CD4-positive, alpha-beta T cell treated with Interferon gamma for 1 hour (primary cell): ENCODE results near the gene IGSF21.

Experiments used
- DNase-seq: peaks from one replicate; pipeline ENCODE4 v3.0.0-alpha.2; 2020

Gene IGSF21

GRCh38 chr1:18230840-18231239, 123.2 kb downstream of the IGSF21 start:
- no peak for DNase-seq

DNA sequence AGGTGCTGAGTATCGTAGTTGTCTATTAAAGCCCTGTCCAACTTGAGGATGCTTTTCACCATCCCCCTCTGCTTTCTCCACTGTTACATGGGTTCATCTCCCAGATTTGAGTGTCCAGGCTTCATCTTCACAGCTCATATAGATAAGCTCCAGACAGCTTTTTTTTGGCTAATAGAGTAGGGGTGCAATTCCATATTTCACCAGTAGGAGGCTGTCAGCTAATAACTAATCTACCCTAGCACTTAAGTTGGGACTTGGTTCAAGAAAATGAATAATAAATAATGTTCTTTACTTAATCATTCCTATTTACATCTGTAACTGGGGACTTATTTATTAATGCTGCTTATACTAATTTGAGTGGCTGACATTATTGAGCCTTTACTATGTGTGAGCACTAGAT, 124.5 kb downstream of the IGSF21 start:
- DNase-seq, result no peak

- no peak for DNase-seq
Observed at GRCh38 chr1:18233176-18233864, 125.7 kb downstream of the IGSF21 start.

DNA sequence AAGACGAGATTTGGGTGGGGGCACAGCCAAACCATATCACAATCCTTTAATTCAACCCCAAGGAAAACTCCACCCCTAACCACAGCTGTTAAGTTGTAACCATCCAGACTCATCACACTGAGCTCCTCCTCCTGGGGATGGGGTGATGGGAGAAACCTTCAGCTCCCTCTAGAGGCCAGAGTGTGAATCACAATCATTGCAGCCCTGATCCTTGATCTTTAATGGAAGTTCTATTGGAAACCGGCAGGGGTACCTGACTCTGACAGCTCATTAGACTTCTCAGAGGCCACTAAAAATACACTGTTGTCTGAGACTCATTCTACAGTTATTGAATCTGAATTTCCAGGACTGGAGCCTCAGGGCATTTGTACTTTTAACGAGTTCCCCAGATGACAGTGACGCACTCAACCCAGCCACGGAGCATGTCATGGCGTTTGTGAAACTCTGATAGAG, 127.2 kb downstream of the IGSF21 start:
- DNase-seq, result no peak

DNA sequence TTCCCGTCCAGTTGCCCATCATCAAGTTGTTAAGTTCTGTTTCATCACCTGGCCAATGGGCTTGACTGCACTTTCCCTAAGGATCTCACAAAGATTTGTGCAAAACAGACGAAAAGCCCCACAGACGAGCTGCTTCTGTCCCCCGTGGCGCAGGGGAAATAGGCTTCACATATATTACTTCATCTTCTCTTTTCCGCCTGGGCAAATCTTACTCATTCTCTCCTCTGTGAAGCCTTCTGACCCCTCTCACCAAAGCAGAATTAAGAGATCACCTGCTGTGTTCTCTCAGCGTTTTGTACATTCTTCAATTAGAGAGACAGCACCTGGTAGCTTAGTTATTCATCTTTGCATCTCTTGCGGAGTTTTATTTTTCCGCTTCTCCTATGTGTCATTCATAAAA, 129.8 kb downstream of the IGSF21 start:
- DNase-seq, result no peak

GRCh38 chr1:18238190-18238589, 130.6 kb downstream of the IGSF21 start:
- no peak for DNase-seq

DNA sequence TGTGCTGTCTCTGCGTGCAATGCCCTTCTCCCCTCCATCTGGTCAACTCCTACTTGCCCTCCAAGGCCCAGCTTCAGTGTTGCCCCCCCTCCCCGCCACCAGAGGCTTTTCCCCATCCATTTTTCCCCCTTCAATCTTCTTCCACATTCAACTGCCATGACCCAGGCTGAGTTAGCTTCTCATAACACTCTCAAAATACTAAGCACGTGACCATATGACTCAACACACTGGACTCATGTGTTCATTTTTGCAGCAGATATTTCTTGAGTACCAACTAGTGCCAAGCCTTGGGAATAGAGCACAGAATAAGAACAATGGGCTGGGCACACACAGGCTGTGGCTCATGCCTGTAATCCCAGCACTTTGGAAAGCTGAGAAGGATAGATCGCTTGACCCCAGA, 132.1 kb downstream of the IGSF21 start:
- DNase-seq, result no peak

DNA sequence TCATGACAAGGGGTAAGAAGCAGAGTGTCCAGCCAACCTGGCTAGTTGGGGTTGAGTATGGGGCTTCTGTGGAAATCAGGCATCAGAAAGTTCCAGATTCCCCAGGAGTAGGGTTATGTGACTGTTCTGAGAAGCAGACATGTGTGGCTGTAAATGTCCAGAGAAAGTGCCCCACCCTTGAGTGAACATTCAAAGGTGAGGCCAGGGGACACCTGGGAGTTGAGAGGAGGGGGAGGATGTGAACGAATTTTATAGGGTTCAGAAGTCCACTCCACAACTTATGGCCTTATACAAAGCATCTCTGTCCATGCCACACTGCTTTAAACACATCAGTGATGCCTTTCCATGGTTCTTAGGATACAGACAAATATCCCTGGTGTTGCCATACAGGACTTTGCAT, 133.3 kb downstream of the IGSF21 start:
- DNase-seq, result no peak

- DNase-seq, result no peak
Observed at GRCh38 chr1:18241891-18242290, 134.3 kb downstream of the IGSF21 start.

GRCh38 chr1:18243503-18244175, 136.0 kb downstream of the IGSF21 start:
- no peak for DNase-seq

DNA sequence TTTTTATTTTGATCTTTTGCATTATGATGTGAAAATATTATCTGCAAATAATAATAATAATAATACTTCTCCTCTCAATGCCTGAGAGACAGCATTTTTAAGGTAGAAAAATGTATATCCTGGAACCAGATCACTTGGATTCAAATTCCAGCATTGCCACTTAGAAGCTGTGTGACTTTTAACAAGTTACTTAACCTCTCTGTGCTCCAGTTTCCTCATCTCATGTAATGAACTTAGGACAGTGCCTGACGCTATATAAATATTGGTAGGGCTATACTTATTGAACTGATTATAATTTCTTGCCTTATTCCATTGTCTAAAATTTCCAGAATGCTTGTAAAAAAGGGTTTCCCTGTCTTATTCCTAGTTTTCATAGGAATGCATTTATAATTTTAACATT, 137.2 kb downstream of the IGSF21 start:
- DNase-seq, result no peak

- no peak for DNase-seq
Observed at GRCh38 chr1:18245647-18246046, 138.0 kb downstream of the IGSF21 start.

DNA sequence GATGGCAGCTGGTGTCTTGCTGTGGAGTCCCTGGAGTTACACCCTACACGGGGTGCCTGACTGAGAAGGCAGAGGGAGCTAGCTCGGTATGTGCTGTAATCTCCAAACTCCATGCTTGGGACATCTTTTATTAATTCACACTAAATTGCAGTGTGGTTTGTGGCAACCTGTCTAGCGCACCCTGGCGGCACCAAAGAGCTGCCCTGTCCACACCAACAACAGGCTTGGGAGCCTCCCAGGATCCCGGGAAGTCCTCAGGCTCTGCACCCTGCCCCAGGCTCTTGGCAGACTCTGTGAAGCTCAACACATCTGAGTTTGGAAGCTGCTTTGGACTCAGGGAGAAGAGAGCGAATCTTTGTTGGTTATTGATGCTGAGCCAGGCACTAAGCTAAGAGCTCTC, 138.9 kb downstream of the IGSF21 start:
- no peak for DNase-seq

DNA sequence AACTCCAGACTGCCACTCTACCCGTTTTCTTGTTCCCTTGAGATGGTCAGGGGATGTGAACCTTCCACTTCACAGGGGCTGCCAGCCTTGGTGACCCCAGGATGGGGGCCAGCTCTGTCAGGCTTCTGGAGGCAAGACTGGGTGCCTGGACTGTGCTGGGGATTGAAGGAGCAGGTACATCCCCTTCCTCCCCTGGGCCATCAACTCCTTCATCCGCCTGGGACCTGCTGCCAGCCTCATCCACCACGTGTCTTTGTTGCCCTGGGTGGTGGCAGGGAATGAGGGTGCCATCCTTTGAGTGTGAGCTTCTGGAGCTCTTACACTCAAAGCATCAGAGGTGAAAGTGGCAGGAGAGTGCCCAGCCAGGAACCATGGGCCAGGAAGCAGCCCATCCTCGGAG, 139.6 kb downstream of the IGSF21 start:
- no peak for DNase-seq

- no peak for DNase-seq
Observed at GRCh38 chr1:18249631-18250030, 142.0 kb downstream of the IGSF21 start.

DNA sequence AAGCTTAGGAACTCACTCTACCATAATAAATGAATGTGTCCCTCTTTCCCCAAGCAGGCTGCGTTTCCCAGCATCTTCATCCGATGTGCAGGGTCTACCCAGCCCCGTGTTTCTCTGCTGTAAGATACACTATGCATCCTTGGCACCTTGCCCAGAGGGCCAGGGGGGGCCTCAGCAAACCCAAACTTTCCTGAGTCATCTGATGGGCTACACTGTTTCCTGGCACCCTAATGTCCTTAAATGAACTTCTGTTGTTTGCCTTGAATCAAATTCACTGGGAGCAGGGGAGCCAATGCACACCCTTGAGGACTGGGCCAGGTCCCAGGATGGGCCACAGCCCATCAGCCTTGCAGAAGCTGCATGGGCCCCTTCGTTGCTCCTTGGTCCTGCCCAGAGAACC, 145.5 kb downstream of the IGSF21 start:
- DNase-seq, result no peak

DNA sequence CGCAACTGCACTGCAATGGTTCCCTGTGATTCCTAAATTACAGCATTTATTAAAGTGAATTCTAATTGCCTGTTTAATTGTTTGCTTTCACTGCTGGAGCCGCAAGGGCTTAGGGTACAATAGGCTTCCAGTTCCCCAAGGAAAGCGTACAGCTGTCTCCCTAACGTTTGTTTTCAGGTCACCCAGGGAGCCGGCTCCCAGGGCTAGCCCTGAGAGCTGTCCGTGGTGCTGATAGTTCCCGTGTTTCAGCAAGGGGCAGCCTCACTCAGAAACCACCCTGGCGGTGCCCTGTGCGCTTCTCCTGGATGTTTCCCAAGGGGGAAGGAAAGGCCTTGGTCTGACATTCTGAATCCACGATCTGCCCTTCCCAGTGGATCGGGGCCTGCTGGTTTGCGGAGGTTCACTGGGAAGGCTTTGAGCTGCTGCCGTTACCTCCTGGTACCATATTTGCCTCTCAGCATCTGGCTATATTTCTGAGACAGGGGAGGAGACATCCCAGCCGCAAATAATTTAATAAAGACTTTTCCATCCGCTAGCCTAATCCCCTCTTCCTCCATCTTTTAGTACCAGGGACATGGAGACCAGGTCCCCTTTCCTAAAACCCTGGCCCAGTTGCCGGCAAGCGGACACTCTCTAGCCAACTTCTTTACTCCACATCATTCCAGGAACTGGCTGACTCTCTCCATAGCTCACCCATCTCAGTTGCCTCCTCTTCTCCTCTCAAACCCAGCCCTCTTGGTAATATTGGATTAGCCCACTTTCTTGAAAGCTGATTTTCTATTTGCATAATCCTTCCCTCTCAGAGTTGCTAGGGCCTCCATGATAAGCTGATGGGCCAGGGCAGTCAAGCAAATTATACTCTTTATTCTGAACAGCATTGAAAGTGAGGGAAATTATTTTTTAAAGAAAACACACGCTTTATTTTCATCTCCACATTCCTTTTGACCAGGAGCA, 149.0 kb downstream of the IGSF21 start:
- DNase-seq, result no peak

GRCh38 chr1:18257778-18258177, 150.2 kb downstream of the IGSF21 start:
- no peak for DNase-seq

GRCh38 chr1:18261891-18262290, 154.3 kb downstream of the IGSF21 start:
- DNase-seq, result no peak

- no peak for DNase-seq
Observed at GRCh38 chr1:18262726-18263125, 155.1 kb downstream of the IGSF21 start.

- no peak for DNase-seq
Observed at GRCh38 chr1:18263547-18264120, 156.0 kb downstream of the IGSF21 start.

DNA sequence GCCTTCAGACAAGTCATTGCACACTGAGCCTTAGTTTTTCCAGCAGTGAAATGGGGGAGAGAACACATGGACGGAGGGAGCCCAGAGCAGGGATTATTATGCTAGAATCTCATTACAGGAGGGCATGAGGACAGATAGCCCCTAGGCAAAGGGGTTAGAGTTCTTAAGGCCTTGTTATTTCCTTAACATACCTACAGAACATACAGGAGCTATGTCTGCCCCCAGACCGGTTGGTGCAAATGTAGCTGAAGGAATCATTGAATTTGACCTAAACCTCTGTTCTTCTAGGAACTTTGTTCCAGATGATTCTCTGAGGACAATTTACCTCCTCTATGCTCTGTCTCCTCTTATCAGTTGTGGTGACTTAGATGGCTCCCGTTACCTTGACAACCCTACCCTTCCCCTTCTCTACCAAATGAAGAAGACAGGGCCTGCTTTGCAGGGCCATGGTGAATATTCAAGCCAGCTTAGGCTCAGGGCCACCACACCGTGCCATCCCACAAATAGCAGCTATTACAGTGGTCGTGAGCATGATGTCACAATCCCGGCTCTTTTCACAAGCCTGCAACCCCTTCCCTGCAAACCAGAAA, 156.9 kb downstream of the IGSF21 start:
- no peak for DNase-seq

DNA sequence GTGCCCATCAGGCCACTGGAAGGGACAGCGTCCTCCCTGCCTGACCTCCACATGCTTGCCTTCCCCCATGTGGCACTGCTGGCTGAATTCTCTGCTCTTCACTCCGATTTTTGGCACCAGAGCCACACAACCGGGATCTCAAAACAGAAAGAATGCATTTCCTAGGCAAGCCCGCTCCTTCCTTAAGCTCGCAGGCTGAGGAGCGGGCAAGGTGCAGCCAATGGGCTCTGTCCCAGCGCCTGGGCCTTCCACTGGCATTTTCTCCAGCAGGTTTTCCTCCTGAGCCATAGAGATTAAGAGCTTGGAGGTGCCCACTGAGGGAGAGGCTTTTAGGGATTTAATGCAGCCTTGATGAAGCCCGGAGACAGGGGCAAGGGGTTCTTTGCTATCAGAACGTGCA, 158.0 kb downstream of the IGSF21 start:
- no peak for DNase-seq
